Fibroblast of skin of scalp (primary cell): ENCODE results near the gene TRABD.
A peak's percentile ranks its signal among the peaks of the same experiment; 100 is the strongest.

ENCODE experiments used
- DNase-seq: peaks from one replicate; pipeline ENCODE4 v3.0.0-alpha.2; 2013

The TRABD gene

DNA sequence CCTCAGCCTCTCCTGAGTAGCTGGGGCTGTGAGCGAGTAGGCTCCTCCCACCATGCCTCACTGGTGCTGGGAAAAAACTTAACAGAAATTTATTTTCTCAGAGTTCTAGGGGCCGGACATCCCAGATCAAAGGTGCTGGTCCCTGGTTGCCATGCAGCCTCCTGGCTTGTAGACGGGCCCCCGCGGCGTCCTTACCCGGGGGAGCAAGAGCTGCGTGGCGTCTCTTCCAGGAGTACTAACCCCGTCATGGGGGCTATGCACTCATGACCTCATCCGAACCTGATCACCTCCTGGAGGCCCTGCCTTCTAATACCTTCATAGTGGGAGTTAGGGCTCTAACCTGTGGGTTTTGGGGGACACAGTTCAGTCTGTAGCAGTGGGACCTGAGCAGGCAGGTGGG lies 2.6 kb downstream of the TRABD start:
- no peak for DNase-seq

DNA sequence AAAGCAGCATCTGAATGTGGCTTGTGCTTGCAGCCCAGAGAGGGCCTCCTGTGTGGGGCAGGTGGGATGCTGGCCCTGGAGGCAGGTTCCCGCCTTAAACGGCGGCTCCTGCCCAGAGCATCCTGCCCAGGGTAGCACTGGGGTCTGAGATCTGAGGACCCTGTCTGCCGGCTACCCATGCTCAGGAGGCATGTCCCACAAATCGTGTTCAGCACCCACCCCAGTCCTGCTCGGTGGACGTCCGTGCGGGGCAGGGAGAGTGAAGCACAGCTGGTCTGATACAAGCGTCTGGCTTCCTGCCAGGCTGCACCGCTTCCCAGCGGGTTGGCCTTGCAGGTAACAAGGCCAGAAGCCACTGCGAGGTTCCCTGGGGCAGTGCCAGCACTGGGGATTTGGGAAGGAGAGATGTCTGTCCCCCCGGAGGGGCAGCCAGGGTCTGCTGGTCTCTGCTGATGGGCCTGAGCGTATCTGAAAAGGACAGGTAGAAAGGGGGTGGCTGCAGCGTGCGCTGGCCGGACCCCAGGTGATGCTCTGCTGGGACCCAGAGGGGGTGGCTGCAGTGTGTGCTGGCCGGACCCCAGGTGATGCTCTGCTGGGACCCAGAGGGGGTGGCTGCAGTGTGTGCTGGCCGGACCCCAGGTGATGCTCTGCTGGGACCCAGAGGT lies 3.6 kb downstream of the TRABD start:
- DNase-seq = no peak

DNA sequence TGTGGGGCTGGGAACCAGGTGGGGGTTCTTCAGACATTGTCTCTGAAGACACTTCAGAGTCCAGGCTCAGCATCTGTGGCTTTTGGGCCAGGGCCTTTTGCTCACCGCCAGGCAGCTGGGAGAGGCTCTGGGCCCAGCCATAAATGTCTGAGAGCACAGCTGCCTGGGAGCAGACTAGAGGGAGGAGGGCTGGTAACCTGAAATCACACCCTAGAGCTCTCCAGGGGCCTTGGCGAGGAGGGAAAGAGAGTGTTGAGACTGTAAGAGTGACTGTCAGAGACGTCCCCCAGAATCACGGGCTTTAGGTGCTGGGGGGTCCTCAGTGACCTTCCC lies 4.1 kb downstream of the TRABD start:
- no peak for DNase-seq

DNA sequence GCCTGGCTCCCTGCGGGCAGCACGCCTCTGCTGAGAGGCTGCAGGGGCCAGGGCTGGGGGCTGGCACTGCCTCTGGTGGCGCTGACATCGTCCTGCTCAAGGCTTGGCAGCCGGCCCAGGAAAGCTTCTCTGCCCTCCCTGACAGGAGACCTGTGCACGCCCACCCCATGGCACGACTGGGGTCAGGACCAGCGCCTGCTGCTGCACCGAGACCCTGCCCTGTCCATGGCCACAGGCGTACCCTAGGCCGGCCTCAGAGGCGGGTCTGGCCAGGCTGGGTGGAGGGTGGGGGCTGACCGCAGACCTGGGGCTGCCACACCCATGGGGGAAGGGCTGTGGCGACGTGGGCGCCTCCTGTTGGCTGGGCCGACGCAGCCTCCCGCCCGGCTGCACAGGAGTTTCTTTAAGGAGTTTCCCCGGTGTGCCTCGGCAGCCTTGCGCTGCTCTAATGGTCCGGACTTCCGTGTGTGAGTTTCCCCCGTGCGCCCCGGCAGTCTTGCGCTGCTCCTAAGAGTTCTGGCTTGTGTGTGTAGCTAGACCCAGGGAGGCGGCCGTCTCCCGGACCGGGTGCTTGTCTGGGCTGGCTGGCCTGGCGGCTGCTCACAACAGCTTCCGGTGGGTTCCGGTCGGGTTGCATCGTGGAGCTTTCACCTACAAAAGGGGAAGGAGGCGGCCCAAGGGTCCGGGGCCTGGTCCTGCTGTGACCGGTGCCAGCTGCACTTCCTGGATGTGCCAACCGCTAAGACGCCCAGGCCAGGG lies 4.6 kb downstream of the TRABD start:
- DNase-seq = peak; percentile 46

DNA sequence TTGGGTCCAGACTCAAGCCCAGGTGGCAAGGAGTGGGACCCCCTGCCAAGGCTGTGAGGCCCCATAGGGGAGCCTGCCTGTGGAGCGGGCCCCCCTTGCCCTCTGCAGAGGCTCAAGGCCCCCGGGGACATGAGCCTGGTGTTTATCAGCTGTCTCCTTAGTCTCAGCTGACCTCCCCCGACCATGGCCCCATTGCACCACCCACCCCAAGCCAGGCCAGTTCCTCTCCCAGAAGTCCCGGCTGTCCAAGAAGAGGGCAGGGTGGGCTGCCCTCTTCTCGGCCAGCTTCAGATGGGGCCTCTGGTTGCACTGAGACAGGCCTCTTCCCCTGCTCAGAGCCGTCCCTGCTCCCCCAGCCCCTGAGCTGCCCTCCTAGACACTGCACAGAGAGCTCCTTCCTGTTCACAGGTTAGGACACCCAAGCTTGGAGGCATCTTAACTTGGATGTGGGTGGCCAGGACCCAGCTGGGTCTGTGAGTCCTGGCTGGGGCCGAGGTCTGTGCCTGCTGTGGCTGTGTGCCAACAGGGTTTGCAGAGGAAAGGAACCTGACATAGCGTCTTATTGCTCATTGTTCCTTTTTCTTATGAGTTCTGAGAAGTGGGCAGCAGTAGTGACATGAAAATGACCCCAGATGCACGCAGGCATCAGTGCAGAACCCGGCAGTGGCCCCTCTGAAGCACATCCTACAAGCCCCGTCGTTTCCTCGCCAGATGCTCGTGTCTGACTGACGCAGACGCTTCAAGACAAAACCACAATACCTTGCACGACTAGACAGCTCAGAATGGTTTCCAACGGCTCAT lies 5.4 kb downstream of the TRABD start:
- no peak for DNase-seq

DNA sequence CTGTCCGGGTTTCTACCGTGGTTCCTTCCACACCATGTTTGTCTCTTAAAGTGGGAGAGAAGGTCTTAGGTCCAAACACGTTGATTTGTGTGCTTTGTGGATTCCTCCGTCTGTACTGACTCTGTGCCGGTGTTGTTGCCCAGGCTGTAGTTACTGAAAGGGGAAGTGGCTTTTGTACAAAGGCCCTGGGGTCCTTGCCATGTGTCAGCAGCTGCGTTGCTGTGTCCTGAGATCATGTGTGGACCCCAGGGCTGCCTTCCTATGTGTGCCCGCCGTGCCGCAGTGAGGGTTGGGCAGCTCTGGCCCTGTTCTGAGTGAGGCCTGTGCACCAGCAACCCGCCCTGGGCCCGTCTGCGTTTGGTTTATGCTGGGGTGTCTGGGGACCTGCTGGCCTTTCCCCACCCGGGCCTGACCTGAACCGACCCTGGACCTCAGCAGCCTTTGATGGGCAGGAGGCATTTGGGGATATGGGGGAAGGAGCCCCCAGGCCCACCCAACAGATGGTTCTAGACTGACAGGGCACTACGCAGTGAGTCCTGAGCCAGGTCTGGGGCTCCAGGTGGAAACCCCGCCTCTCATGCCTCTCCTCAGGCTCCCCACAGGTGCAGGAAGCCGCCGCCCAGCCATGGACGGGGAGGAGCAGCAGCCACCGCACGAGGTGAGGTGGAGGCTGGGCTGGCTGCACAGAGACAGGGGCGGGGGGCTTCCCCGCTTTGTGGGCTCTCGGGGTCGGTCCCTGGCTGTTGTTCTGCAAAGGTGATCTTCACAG lies 6.9 kb downstream of the TRABD start:
- DNase-seq = no peak

DNA sequence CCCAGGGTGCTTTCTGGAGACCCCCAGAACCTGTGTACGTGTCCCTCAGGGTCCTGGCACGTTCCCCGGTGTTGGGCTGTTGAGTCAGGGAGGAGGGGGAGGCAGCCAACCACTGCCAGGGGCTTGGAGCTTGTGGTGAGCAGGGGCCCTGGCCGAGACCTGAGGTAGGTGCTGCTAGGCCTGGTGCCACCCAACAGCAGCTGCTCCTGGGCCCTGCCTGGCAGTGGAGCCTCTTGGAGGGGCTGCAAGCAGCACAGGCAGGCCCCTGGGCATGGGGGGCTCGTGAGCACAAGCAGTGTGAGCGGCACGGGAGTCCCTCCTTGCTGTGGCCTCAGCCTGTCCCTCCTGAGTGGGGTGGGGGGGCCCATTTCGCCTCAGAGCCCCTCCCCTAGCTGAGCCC lies 7.9 kb downstream of the TRABD start:
- DNase-seq = no peak

DNA sequence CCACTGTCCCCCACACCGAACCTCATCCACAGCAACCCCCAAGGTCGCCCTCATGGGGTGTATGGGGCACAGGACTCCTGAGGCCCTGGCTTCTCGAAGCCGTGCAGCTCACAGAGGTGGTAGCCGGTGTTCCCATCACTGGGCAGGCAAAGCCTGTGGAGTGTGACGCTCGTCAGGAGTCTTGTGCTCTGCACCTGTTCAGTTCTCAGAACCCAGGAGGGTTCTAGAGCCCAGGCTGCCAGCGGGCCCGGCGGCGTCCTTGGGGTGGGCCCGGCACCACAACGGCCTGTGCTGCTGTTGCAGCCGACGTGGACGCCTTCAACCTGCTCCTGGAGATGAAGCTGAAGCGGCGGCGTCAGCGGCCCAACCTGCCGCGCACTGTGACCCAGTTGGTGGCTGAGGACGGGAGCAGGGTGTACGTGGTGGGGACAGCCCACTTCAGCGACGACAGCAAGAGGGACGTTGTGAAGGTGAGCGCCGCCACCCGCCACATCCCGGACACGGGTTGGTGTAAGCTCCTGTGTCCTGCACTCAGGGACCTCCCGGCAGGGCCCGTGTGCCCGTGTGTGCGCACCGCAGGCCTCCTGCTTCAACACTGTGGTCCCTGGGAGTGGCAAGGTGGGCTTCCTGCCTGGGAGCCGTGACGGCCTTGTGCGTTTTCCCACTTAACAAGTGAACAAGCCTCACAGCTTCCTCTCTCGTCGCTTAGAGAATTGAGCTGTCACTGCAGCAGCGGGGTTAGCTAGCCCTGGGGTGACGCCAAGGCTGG lies 8.5 kb downstream of the TRABD start:
- DNase-seq = no peak

DNA sequence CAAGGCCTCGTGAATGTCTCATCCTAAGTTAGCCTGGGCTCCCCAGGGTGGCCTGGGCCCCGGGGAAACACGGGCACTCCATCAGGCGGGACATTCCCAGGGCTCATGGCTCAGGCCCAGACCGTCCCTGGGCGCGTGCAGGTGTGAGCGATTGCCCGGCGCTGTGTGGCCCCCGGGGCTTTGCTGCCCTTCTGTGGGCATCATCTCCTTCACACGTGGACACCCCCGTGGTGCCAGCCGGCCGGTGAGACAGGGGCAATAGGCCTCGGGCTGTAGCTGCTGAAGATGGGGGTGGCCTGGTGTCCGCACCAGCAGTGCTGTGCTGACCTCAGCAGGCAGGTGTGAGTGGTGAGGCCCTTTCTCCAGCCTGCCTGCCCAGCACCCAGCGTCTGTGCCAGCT lies 10.5 kb downstream of the TRABD start:
- no peak for DNase-seq

DNA sequence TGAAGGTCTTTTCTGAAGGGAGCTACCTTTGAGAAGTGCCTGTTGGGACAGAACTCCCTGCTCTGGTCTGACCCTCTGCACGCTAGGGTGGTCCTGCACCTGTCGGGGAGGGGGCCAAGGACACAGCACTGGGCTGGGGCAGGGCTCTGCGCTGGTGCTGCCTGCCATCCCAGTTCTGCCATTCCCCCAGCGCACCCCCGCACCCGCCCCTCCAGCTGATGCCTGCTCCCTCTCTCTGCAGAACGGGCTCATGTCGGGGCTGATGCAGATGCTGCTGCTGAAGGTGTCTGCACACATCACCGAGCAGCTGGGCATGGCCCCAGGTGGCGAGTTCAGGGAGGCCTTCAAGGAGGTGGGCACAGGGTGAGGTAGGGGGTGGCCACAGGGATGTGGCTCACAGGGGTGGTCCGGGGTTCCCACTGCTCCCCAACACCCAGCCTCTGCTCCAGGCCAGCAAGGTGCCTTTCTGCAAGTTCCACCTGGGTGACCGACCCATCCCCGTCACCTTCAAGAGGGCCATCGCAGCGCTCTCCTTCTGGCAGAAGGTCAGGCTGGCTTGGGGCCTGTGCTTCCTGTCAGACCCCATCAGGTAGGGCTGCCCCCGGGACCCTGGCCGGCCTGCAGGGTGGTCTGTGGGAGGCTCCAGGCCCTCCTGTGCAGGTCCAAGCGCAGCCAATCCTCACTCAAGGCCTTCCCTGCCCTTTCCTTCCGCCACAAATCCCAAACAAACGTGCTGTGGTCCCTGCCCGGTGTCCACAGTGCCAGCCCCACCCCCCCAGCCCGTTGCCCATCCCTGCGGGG lies 11.5 kb downstream of the TRABD start:
- DNase-seq = no peak

DNA sequence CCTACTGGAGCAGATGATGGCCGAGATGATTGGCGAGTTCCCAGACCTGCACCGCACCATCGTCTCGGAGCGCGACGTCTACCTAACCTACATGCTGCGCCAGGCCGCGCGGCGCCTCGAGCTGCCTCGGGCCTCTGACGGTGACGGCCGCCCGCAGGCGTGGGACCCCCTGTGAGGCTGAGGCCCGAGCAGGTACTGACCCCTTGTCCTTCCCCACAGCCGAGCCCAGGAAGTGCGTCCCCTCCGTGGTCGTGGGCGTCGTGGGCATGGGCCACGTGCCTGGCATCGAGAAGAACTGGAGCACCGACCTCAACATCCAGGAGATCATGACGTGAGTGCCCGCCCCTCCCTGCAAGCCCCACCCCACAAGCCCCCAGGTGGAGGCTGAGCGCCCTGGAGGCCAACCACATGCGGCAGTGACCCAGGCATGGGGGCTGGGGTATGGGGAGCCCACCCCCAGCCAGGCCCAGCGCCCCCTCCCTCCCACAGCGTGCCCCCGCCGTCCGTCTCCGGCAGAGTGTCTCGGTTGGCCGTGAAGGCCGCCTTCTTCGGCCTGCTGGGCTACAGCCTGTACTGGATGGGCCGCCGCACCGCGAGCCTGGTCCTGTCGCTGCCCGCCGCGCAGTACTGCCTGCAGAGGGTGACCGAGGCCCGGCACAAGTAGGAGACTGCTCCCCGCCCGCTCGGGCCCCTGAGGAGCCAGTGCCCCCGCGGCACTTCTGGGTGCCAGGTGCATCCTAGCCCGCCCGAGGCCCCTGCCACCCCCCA lies 12.3 kb downstream of the TRABD start:
- no peak for DNase-seq

DNA sequence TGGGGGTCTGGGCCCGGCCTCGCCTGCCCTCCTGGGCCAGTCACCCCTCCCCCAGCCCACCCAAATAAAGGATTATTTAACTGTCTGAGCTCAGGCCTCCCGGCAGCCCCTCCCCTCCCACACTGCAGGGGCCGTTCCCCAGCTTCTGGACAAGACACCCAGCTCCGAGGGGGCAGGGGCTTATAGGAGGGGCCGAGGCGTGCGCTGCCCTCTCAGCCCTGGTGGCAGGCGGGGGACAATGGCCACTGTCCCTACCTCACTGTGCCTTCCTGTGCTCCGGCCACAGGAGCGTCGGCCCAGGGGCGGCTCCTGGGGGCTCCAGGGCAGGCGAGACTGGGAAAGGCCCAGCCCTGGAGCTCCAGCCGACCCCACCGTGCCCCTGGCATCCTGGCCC lies 12.9 kb downstream of the TRABD start:
- DNase-seq = no peak

DNA sequence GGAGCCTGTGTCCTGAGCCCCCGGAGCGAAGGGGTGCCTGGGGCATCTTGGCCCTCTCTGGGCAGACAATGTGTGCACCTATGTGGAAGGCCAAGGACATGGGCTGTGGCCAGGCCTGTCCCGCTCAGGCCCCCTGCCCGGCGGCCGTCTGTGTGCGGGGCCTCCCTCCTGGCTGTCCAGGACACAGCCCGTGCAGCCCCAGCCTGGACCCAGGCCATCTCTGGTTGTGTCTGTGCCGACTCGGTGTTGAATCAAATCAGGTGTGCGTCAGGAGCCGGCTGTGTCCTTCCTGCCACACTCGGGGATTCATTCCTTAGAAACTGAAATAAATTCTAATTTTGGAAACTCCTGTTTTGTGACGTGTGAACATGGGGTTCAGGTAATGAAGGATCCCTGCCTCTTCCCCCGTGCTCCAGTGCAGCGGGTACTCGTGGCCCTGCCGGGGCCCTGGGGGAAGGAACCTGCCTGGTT lies 13.6 kb downstream of the TRABD start:
- no peak for DNase-seq

DNA sequence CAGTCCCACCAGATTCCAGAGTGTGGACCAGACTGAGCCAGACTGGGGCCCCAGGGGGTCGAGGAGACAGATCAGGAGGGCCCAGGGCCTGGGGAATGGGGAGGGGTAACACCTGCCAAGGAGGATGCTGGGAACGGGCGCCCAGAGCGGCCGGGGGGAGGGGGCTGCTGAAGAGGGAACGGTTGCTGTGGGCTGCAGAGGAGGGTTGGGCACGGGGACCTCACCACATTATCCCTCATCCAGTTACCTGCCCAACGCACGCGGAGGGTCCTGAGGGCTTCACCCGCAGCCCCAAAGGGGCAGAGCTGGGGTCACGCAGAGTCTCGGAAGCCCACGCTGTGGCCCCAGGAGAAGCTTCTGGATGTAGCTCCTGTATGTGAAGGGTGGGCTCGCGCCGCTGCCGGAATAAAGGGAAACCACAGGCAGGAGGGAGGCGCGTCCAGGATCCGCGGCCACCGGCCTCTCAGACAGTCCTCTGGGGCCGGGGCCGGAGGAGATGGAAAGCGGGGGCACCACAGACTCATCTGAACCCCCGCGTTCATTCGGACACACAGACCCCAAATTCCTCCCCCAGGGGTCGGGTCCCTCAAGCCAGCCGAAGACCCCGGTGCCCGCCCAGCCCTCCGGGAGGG lies 14.2 kb downstream of the TRABD start:
- DNase-seq = no peak

DNA sequence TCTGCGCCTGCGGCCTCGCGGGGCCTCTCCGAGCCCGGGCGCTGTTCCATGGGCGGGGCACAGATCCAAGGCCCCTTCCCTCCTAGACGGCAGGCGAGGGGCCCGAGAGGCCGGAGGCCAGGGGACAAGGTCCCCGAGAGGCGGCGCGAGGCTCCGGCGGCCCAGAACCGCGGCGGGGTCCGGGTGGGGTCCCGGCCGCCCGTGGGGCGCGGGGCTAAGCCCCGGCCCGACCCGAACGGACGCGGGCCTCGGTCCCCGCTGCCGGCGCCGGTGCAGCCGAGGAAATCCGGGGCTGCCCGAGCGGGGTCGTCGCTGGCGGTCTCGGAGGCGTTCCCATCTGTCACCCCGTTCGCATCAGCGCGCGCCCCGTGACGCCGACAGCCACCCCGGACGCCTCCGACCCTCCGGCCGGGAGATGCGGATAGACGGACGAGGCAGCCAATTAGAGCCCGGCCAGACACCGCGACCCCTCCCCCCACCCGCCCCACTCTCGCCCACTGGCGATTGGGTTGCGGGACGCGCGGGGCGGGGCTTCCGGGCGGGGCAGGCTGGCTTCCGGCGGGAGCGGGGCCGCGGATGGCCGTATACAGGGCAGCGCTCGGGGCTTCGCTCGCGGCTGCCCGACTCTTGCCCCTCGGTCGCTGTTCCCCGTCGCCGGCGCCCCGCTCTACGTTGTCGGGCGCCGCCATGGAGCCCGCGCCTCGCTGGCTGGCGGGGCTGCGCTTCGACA lies 14.9 kb downstream of the TRABD start, which contains the start of gene SELENOO:
TSS of gene SELENOO (plus strand) at position 551 of the 730 bp plus-strand sequence. CDS start at position 577, 26 bp downstream.
- DNase-seq = peak; percentile 89

DNA sequence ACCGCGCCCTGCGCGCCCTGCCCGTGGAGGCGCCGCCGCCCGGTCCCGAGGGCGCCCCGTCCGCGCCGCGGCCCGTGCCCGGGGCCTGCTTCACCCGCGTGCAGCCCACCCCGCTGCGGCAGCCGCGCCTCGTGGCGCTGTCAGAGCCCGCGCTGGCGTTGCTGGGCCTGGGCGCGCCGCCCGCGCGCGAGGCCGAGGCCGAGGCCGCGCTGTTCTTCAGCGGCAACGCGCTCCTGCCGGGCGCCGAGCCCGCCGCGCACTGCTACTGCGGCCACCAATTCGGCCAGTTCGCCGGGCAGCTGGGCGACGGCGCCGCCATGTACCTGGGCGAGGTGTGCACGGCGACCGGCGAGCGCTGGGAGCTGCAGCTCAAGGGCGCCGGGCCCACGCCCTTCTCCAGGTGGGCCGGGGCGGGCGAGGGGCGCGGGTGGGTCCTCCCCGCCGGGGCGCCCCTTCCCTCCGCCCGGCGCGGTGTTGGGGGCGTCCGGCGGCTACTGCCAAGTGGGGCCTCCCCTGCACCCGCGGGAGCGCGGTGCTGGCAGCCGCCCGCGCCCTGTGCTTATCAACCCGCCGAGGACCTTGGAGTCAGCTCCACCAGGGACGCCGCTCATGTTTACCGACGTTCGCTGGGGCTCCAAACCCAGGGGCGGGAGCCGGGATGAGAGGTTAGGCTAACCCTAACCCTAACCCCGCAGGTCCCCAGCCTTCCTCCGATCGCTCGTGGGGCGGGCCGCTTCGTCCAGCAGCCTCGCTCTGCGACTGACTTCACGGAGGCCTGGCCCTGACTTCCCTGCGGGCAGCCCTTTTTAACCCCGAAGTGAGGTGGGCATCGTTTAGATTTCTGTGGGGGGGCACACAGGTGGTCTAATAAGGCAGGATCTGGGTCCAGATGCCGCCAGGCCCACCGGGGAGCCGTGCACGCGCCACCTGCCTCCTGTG lies 15.7 kb downstream of the TRABD start:
- DNase-seq = no peak

DNA sequence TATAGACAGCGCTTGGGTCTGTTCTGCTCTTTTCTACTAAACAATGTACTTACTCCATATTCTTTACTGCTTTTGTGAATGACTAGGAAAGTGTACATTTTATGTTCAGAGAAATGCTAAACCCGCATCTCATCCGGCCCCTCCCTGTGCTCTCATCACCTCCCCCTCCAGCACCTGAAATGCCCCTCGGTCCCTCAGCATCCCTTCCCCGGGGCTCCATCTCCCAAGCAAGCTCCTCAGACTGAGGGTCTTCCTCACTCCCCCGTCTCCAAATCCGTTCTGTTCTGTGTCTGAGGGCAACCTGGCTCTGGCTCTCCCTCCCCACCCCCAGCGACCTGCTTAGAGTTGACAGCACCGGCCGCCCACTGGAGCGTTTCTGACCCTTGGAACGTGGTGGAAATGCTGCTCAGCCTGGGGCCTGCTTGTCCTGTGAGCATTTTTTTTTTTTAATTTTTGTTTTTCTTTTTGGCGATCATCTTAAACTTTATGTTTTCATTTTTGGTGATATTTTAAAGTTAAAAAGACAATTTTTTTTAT lies 16.5 kb downstream of the TRABD start:
- no peak for DNase-seq

DNA sequence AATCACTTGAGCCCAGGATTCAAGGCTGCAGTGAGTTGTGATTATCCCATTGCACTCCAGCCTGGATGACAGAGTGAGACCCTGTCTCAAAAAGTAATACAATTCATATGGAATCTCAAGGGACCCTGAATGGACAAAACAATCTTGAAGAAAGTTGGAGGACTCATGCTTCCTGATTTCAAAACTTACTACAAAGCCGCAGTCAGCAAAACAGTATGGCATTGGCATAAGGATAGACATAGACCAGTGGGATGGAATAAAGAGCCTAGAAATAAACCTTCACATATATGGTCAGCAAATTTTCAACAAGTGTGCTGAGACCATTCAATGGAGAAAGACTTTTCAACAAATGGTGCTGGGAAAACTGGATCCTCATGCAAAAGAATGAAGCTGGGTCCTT lies 17.6 kb downstream of the TRABD start:
- DNase-seq = no peak
